Neutrophil (primary cell): ENCODE measurements around the gene ZNF226.
"Not testable (repeated sequence)": the region's sequence is repeated elsewhere in the genome, so short reads cannot be mapped to it uniquely, and the experiment has no call there.

ENCODE experiments used
- H3K27ac ChIP-seq: fragments of 200-600 bp; sonication (generic); 2 replicates; pipeline ENCODE4 v1.5.1; 2016; ENCODE audit warnings: mild to moderate bottlenecking, moderate library complexity
- H3K27me3 ChIP-seq: fragments of 200-600 bp; sonication (generic); 2 replicates; pipeline ENCODE4 v1.6.0; 2016; ENCODE audit warnings: mild to moderate bottlenecking
- H3K36me3 ChIP-seq: fragments of 200-600 bp; sonication (generic); 2 replicates; pipeline ENCODE4 v1.5.1; 2017
- H3K4me1 ChIP-seq, 2 experiments: fragments of 200-600 bp in 1 of 2; sonication (generic) in 1 of 2; 1 replicate in 1 of 2; 2 replicates in 1 of 2; pipeline versions ENCODE4 v1.5.1 to v1.6.1; 2013 to 2016; ENCODE audit warnings: low read depth in 1 of 2, low read length in 1 of 2, mild to moderate bottlenecking in 1 of 2, moderate library complexity in 1 of 2; ENCODE audit not compliant: control insufficient read depth in 1 of 2, insufficient read depth in 1 of 2
- H3K4me3 ChIP-seq, 2 experiments: fragments of 200-600 bp in 1 of 2; sonication (generic) in 1 of 2; 1 replicate in 1 of 2; 2 replicates in 1 of 2; pipeline ENCODE4 v1.5.1; 2013 to 2016; ENCODE audit warnings: low read depth in 1 of 2, low read length in 1 of 2, mild to moderate bottlenecking in 1 of 2, moderate library complexity in 1 of 2
- H3K9me3 ChIP-seq: fragments of 200-600 bp; sonication (generic); 2 replicates; pipeline ENCODE4 v1.5.1; 2016
- TF ChIP-seq, protein P1 (sequence below): fragments of 200-600 bp; sonication (generic); IDR thresholded peaks from 2 replicates; pipeline ENCODE4 v1.5.1; 2016; ENCODE audit warnings: antibody characterized with exemption

Gene ZNF226

DNA sequence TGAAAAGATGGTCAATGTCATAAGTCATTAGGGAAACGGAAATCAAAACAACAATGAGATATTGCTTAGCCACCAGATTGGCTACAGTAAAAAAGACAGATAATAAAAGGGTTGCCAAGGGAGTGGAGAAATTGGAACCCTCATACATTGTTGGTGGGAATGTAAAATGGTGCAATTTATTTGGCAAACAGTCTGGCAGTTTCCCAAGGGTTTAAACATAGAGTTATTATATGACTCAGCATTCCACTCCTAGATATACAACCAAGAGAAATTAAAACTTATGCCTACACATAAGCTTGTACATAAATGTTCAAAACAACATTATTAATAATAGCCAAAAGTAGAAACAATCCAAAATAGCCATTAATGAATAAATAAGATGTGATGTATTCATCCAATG lies 37.6 kb downstream of the ZNF226 start:
- Histone ChIP-seq H3K4me3 (no peak overlapping the region), H3K9me3 (peaks cover 14% of the 10 kb centered on the region), H3K4me1 (peaks cover 0 to 5% of the 10 kb centered on the region in 2 experiments), H3K36me3 (no peaks in the 10 kb centered on the region), H3K27ac (no peak overlapping the region), H3K27me3 (peaks cover 5% of the 10 kb centered on the region)
- TF ChIP-seq, protein P1, sequence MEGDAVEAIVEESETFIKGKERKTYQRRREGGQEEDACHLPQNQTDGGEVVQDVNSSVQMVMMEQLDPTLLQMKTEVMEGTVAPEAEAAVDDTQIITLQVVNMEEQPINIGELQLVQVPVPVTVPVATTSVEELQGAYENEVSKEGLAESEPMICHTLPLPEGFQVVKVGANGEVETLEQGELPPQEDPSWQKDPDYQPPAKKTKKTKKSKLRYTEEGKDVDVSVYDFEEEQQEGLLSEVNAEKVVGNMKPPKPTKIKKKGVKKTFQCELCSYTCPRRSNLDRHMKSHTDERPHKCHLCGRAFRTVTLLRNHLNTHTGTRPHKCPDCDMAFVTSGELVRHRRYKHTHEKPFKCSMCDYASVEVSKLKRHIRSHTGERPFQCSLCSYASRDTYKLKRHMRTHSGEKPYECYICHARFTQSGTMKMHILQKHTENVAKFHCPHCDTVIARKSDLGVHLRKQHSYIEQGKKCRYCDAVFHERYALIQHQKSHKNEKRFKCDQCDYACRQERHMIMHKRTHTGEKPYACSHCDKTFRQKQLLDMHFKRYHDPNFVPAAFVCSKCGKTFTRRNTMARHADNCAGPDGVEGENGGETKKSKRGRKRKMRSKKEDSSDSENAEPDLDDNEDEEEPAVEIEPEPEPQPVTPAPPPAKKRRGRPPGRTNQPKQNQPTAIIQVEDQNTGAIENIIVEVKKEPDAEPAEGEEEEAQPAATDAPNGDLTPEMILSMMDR, result no peak

DNA sequence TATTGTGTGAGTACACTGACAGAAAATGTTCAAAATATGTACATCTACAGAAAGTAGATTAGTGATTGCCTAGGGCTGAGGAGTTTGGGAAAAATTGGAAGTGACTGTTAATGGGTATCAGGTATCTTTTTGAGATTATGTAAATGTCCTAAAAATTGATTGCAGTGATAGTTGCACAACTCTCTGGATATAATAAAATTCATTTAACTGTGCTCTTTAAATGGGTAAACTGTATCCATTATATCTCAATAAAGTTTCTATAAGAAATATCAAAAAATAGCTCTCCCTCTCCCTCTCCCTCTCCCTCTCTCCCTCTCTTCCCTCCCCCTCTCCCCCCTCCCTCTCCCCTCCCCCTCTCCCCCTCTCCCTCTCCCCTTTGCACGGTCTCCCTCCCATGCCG lies 38.1 kb downstream of the ZNF226 start:
- Histone ChIP-seq H3K4me3 (no peak overlapping the region), H3K9me3 (peaks cover 14% of the 10 kb centered on the region), H3K27ac (no peak overlapping the region), H3K36me3 (no peaks in the 10 kb centered on the region), H3K4me1 (peaks cover 0 to 10% of the 10 kb centered on the region in 2 experiments), H3K27me3 (peaks cover 5% of the 10 kb centered on the region)
- TF ChIP-seq, protein P1, result no peak

DNA sequence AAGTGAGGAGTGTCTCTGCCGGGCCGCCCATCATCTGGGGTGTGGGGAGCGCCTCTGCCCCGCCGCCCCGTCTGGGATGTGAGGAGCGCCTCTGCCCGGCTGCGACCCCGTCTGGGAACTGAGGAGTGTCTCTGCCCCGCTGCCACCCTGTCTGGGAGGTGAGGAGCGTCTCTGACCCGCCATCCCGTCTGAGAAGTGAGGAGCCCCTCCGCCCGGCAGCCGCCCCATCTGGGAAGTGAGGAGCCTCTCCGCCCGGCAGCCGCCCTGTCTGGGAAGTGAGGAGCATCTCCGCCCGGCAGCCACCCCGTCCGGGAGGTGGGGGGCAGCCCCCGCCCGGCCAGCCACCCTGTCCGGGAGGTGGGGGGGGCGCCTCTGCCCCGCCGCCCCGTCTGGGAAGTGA lies 39.0 kb downstream of the ZNF226 start:
- H3K27me3 ChIP-seq, H3K36me3 ChIP-seq: not testable (repeated sequence)

DNA sequence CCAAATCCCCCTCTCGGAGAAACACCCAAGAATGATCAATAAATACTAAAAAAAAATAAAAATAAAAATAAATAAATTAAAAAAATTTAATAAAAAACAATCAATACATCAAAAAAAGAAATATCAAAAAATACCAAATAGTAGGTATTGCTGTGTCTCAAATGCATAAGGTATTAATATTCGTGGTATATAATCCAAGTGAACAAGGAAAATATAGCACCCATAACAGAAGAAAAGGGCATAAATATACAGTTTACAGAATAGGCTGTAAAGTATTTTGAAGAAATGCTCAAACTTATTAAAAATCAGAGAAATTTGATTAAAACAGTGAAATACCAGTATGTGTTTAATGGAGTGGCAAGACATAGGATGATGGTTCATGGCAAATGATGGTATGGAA lies 39.9 kb downstream of the ZNF226 start:
- no peaks in the 10 kb centered on the region for H3K36me3 ChIP-seq
- peaks cover 13% of the 10 kb centered on the region for H3K9me3 ChIP-seq
- peaks cover 5% of the 10 kb centered on the region for H3K27me3 ChIP-seq
- no peak overlapping the region for H3K27ac ChIP-seq
- TF ChIP-seq, protein P1, result no peak
- H3K4me1 ChIP-seq, result peaks cover 0 to 10% of the 10 kb centered on the region in 2 experiments
- no peak overlapping the region for H3K4me3 ChIP-seq

More for the DNA sequence above, 39.0 kb downstream of the ZNF226 start:
- not testable (repeated sequence) for H3K27ac ChIP-seq, H3K4me3 ChIP-seq, H3K4me1 ChIP-seq
- H3K9me3 ChIP-seq, result peaks cover 14% of the 10 kb centered on the region

DNA sequence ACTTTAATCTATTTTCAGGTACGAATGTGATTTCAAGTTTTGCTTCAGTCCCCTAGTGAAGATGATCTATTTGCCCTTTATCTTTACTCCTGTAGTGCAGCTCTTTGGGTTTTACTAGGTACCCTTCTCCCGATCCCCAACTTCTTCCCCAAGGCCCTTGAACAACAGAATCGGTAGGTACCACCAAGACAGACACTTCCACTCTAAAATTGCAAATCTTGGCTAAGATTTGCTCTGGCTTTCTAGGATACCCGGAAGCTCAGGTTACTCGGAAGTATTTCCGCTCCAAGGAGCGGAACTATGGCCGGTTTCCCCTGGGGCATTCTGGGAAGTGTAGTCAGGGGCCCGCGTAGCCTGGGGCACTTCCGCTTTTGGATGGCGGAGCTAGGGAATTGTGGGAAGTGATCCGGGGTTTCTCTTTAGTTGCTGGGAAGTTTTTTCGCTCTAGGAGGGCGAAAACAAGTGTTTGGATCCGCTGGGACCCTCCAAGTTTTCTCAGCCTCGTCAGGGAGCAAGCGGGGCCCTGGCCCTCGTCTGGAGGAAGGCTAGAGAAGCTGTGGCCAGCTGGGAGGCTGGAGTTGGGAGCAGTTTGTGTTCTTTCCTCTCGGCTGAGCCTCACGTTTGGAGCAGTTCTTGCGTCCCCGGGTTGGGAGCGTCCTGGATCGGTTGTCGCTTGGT lies 42.4 kb downstream of the ZNF226 start:
- peak overlapping the region; percentile 70 to 79 for H3K4me3 ChIP-seq
- peaks cover 3 to 10% of the 10 kb centered on the region in 2 experiments for H3K4me1 ChIP-seq
- peaks cover 5% of the 10 kb centered on the region for H3K27me3 ChIP-seq
- TF ChIP-seq, protein P1, result no peak
- no peaks in the 10 kb centered on the region for H3K36me3 ChIP-seq
- peak overlapping the region; percentile 75 for H3K27ac ChIP-seq
- H3K9me3 ChIP-seq, result peaks cover 10% of the 10 kb centered on the region

DNA sequence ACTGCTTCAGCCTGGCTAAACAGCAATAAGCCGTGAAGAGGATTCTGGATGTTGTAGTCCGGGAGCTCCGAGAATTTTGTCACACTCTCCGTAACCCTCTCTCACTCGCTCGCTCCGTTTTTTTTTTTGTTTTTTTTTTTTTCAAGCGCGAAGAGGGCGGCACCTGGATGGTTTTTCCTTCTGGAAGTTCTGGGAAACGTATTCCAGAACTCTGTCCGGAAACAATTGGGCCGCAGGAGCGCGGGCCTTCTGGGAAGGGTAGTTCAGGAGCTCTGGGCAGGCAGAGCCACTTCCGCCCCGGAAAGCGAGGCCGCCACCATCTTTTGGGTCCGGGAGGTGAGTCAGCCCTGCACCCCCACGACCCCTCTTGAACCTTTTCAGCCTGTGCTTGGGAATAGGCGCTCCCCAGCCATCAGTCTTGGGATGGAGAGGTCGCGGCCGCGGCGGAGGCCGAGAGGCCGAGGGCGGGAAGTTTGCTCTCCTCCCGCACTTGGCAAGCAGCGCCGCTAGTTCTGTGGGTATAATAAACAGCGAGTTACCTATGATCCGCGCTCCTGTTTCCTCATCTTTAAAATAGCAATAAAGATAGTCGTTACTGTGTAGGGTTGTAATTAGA lies 47.5 kb downstream of the ZNF226 start, which contains the start of gene ZNF227:
Gene ZNF227, plus strand, starts transcription at position 283 of the 616 bp plus-strand sequence. CDS start 5,261 bp downstream, outside the sequence.
- Histone ChIP-seq H3K27ac (peak within 1 kb of the TSS; percentile 60), H3K36me3 (peaks cover 7% of the 10 kb centered on the region), H3K9me3 (no peaks in the 10 kb centered on the region), H3K27me3 (no peaks in the 10 kb centered on the region), H3K4me1 (peaks cover 10 to 12% of the 10 kb centered on the region in 2 experiments), H3K4me3 (peak within 1 kb of the TSS; percentile 83 to 87)
- TF ChIP-seq, protein P1, result no peak
